H9 (cell line): ENCODE results near the gene EPS15. TPM values are rescaled to one million over a fixed set of nuclear protein-coding genes. Genes with fewer than 3 reads are reported as not detected.

Experiments
- DNase-seq: peaks from one replicate; pipeline ENCODE4 v3.0.0-alpha.2; 2017
- H2AFZ ChIP-seq: one replicate; pipeline ENCODE4 v1.6.1; 2013; ENCODE audit warnings: mild to moderate bottlenecking, low read length, control low read depth, moderate library complexity
- H2AK5ac ChIP-seq: 2 replicates; pipeline ENCODE4 v1.6.1; 2013; ENCODE audit warnings: low read length, control low read depth, mixed read lengths; ENCODE audit not compliant: insufficient read length
- H2BK120ac ChIP-seq: one replicate; pipeline ENCODE4 v1.6.1; 2013; ENCODE audit warnings: low read depth, mild to moderate bottlenecking, low read length, control low read depth, inconsistent platforms; ENCODE audit not compliant: poor library complexity, severe bottlenecking
- H2BK12ac ChIP-seq: 2 replicates; pipeline ENCODE4 v1.6.1; 2013; ENCODE audit warnings: low read length, control low read depth, mixed read lengths, low read depth; ENCODE audit not compliant: insufficient read length
- H2BK15ac ChIP-seq: 2 replicates; pipeline ENCODE4 v1.6.1; 2013; ENCODE audit warnings: low read depth, low read length, control low read depth
- H2BK20ac ChIP-seq: one replicate; pipeline ENCODE4 v1.6.1; 2013; ENCODE audit warnings: low read depth, mild to moderate bottlenecking, low read length, control low read depth, inconsistent platforms; ENCODE audit not compliant: poor library complexity, severe bottlenecking
- H2BK5ac ChIP-seq: 2 replicates; pipeline ENCODE4 v1.6.1; 2013; ENCODE audit warnings: low read length, control low read depth, mixed read lengths; ENCODE audit not compliant: insufficient read length
- H3K14ac ChIP-seq: 2 replicates; pipeline ENCODE4 v1.6.1; 2013; ENCODE audit warnings: low read length, control low read depth; ENCODE audit not compliant: insufficient read depth
- H3K18ac ChIP-seq: 2 replicates; pipeline ENCODE4 v1.6.1; 2013; ENCODE audit warnings: low read depth, mild to moderate bottlenecking, mixed read lengths, low read length, control low read depth; ENCODE audit not compliant: insufficient read length
- H3K23ac ChIP-seq: 2 replicates; pipeline ENCODE4 v1.6.1; 2013; ENCODE audit warnings: low read length, control low read depth, mixed read lengths, low read depth; ENCODE audit not compliant: insufficient read length
- H3K23me2 ChIP-seq: 2 replicates; pipeline ENCODE4 v1.6.1; 2013; ENCODE audit warnings: low read depth, mild to moderate bottlenecking, mixed read lengths, low read length, control low read depth; ENCODE audit not compliant: insufficient read length, poor library complexity, severe bottlenecking
- H3K27ac ChIP-seq: 2 replicates; pipeline ENCODE4 v1.5.1; 2013; ENCODE audit warnings: low read length, control low read depth, mixed read lengths, low read depth; ENCODE audit not compliant: insufficient read length
- H3K27me3 ChIP-seq: 2 replicates; pipeline ENCODE4 v1.6.1; 2013; ENCODE audit warnings: low read length, control low read depth, inconsistent platforms; ENCODE audit not compliant: insufficient read depth
- H3K4ac ChIP-seq: 2 replicates; pipeline ENCODE4 v1.6.1; 2013; ENCODE audit warnings: low read depth, mild to moderate bottlenecking, control low read depth, inconsistent platforms, low read length, moderate library complexity
- H3K4me1 ChIP-seq: 2 replicates; pipeline ENCODE4 v1.6.1; 2013; ENCODE audit warnings: low read length, control low read depth, inconsistent platforms; ENCODE audit not compliant: insufficient read depth
- H3K4me2 ChIP-seq: 2 replicates; pipeline ENCODE4 v1.6.1; 2013; ENCODE audit warnings: low read length, control low read depth, mixed read lengths; ENCODE audit not compliant: insufficient read length, insufficient read depth
- H3K56ac ChIP-seq: 2 replicates; pipeline ENCODE4 v1.6.1; 2013; ENCODE audit warnings: low read depth, mild to moderate bottlenecking, mixed read lengths, low read length, control low read depth; ENCODE audit not compliant: insufficient read length
- H3K79me1 ChIP-seq: 2 replicates; pipeline ENCODE4 v1.6.1; 2013; ENCODE audit warnings: low read depth, mild to moderate bottlenecking, moderate library complexity, low read length, control low read depth, inconsistent platforms; ENCODE audit not compliant: insufficient read depth, poor library complexity, severe bottlenecking
- H3K79me2 ChIP-seq: 2 replicates; pipeline ENCODE4 v1.6.1; 2013; ENCODE audit warnings: low read length, control low read depth, inconsistent platforms; ENCODE audit not compliant: insufficient read depth
- H3K9ac ChIP-seq: 2 replicates; pipeline ENCODE4 v1.6.1; 2013; ENCODE audit warnings: low read length, control low read depth, mixed read lengths; ENCODE audit not compliant: insufficient read length; ENCODE audit errors: extremely low read depth
- H3K9me3 ChIP-seq: one replicate; pipeline ENCODE4 v1.6.1; 2013; ENCODE audit warnings: low read depth, low read length, inconsistent platforms; ENCODE audit not compliant: control insufficient read depth
- H3T11ph ChIP-seq: one replicate; pipeline ENCODE4 v1.6.1; 2013; ENCODE audit warnings: mild to moderate bottlenecking, low read length, control low read depth, inconsistent platforms
- H4K20me1 ChIP-seq: one replicate; pipeline ENCODE4 v1.6.1; 2013; ENCODE audit not compliant: control insufficient read depth, insufficient read length, insufficient read depth
- H4K5ac ChIP-seq: 2 replicates; pipeline ENCODE4 v1.6.1; 2013; ENCODE audit warnings: low read depth, mild to moderate bottlenecking, mixed read lengths, low read length, control low read depth; ENCODE audit not compliant: insufficient read length
- H4K8ac ChIP-seq: replicated peaks from 2 replicates; pipeline ENCODE4 v1.6.1; 2013; ENCODE audit warnings: low read length, control low read depth, mixed read lengths, low read depth; ENCODE audit not compliant: insufficient read length
- H4K91ac ChIP-seq: 2 replicates; pipeline ENCODE4 v1.6.1; 2013; ENCODE audit warnings: low read depth, mild to moderate bottlenecking, moderate library complexity, mixed read lengths, low read length, control low read depth; ENCODE audit not compliant: insufficient read length
- H3K27ac Mint-ChIP-seq, 3 experiments: 2 replicates in 2 of 3; 3 replicates in 1 of 3; pipeline ENCODE4 v1.8.0; 2020 to 2021; ENCODE audit warnings: mixed read lengths in 3 of 3, mild to moderate bottlenecking in 1 of 3, moderate library complexity in 1 of 3
- H3K27me3 Mint-ChIP-seq: 2 replicates; pipeline ENCODE4 v1.8.0; 2021; ENCODE audit warnings: low read depth, mild to moderate bottlenecking, moderate library complexity, mixed read lengths
- H3K36me3 Mint-ChIP-seq, 3 experiments: 2 replicates in 2 of 3; 3 replicates in 1 of 3; pipeline ENCODE4 v1.8.0; 2020 to 2021; ENCODE audit warnings: low read depth in 3 of 3, mixed read lengths in 3 of 3; ENCODE audit not compliant: insufficient read depth in 1 of 3
- H3K4me1 Mint-ChIP-seq, 2 experiments: 2 replicates each; pipeline ENCODE4 v1.8.0; 2020; ENCODE audit warnings: mixed read lengths in 2 of 2
- H3K4me3 Mint-ChIP-seq, 2 experiments: 2 replicates in 1 of 2; 3 replicates in 1 of 2; pipeline ENCODE4 v1.8.0; 2020 to 2021; ENCODE audit warnings: mild to moderate bottlenecking in 2 of 2, mixed read lengths in 2 of 2, moderate library complexity in 1 of 2
- H3K9me3 Mint-ChIP-seq, 2 experiments: 2 replicates in 1 of 2; 3 replicates in 1 of 2; pipeline ENCODE4 v1.8.0; 2020; ENCODE audit warnings: mild to moderate bottlenecking in 2 of 2, mixed read lengths in 2 of 2, moderate library complexity in 1 of 2
- WGBS: extraction: QIAGEN DNeasy Blood & Tissue Kit; methylation state at CpG from one replicate; pipeline ENCODE4 v1.1.7; 2013; ENCODE audit warnings: missing lambda C conversion rate, low lambda C conversion rate, mixed read lengths; ENCODE audit not compliant: insufficient read length; ENCODE audit errors: extremely low coverage; 5-methylcytosine and 5-hydroxymethylcytosine counted together
- total RNA-seq: library from RNA; stranded (reverse); gene quantifications from 2 replicates; pipeline ENCODE4 v1.2.1, GENCODE V29; 2021
- TF ChIP-seq, protein P1 (sequence below): fragments of 200-600 bp; sonication (generic); conservative IDR thresholded peaks from 3 replicates; pipeline ENCODE4 v1.8.0; 2021; ENCODE audit warnings: antibody characterized with exemption, mild to moderate bottlenecking

Gene EPS15
- total RNA-seq, 1 experiment from 2014 or later = 44.1 TPM

DNA sequence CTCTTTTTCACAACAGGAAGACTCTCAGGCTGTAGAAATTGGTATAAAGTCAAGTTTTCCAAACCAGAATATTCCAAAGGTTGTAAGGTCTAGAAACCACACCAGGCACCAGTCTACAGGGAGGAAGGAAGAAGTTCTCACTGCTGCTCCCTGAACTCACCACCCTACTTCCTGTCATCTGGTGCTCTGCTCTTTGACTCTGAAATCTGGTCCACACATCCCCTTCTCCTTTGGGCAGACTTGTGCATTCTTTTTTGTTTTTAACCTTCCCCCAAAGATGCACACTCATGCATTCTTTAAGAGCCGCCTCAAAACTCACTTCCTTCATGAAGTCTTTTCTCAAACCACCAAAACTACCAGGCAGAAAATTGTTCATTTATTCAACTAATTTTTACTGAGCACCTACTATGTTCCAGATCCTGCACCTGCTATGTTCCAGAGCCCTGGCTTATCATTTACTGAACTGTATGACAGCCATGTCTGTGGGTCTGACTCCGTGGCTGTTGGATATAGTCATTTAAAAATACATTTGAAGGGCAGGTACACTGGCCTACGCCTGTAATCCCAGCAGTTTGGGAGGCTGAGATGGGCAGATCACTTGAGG, 30.1 kb upstream of the EPS15 start:
- Histone ChIP-seq H3K23me2 (no peaks in the 10 kb centered on the region), H3K9ac (no peak overlapping the region), H3K27ac (no peak overlapping the region), H3K79me1 (no peaks in the 10 kb centered on the region), H2AK5ac (no peak overlapping the region), H4K91ac (no peak overlapping the region), H4K20me1 (no peaks in the 10 kb centered on the region), H2BK12ac (no peak overlapping the region), H3K23ac (no peak overlapping the region), H3K79me2 (no peaks in the 10 kb centered on the region), H3K14ac (no peak overlapping the region), H2BK120ac (no peak overlapping the region), H3K9me3 (no peaks in the 10 kb centered on the region), H3K18ac (no peak overlapping the region), H2BK15ac (no peak overlapping the region), H3K4me2 (no peak overlapping the region), H3T11ph (no peak overlapping the region), H2BK20ac (no peak overlapping the region), H2AFZ (no peak overlapping the region), H2BK5ac (no peak overlapping the region), H3K27me3 (no peaks in the 10 kb centered on the region), H3K4ac (no peak overlapping the region), H3K56ac (no peak overlapping the region), H3K4me1 (no peaks in the 10 kb centered on the region), H4K5ac (no peak overlapping the region), H4K8ac (no peak overlapping the region)
- H3K4me1 Mint-ChIP-seq = no peaks in the 10 kb centered on the region
- TF ChIP-seq, protein P1, sequence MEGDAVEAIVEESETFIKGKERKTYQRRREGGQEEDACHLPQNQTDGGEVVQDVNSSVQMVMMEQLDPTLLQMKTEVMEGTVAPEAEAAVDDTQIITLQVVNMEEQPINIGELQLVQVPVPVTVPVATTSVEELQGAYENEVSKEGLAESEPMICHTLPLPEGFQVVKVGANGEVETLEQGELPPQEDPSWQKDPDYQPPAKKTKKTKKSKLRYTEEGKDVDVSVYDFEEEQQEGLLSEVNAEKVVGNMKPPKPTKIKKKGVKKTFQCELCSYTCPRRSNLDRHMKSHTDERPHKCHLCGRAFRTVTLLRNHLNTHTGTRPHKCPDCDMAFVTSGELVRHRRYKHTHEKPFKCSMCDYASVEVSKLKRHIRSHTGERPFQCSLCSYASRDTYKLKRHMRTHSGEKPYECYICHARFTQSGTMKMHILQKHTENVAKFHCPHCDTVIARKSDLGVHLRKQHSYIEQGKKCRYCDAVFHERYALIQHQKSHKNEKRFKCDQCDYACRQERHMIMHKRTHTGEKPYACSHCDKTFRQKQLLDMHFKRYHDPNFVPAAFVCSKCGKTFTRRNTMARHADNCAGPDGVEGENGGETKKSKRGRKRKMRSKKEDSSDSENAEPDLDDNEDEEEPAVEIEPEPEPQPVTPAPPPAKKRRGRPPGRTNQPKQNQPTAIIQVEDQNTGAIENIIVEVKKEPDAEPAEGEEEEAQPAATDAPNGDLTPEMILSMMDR = no peak
- H3K27me3 Mint-ChIP-seq = no peaks in the 10 kb centered on the region
- WGBS = no CpG with 5 or more reads among the region's 3 CpGs
- H3K27ac Mint-ChIP-seq = no peak overlapping the region
- H3K36me3 Mint-ChIP-seq = no peaks in the 10 kb centered on the region
- no peak for DNase-seq
- H3K9me3 Mint-ChIP-seq = no peaks in the 10 kb centered on the region
- H3K4me3 Mint-ChIP-seq = no peak overlapping the region
